ENCODE results near the gene SCYGR8. TPM values are rescaled to one million over a fixed set of nuclear protein-coding genes. Genes with fewer than 3 reads are reported as not detected.

Gene SCYGR8
- total RNA-seq, 1 experiment from 2014 or later = not detected

GRCh38 chr2:227706859-227707258, 38.8 kb upstream of the SCYGR8 start:
- Histone ChIP-seq H3K4me3 (replicated peaks in 1 of 2; ENCODE audit: low read depth in 1 of 2, low read length in 2 of 2) (no peak overlapping the region), H3K27ac (ENCODE audit: low read depth, low read length) (no peak overlapping the region), H3K27me3 (ENCODE audit: insufficient read depth, low read length) (no peaks in the 10 kb centered on the region), H3K4me1 (ENCODE audit: control insufficient read depth in 1 of 2, insufficient read depth in 2 of 2, low read length in 2 of 2) (no peaks in the 10 kb centered on the region), H3K9me2 (ENCODE audit: insufficient read depth) (no peaks in the 10 kb centered on the region), H2AFZ (ENCODE audit: low read depth, low read length, poor library complexity, severe bottlenecking) (no peak overlapping the region), H3K4me2 (ENCODE audit: low read length) (no peak overlapping the region), H3K9me3 (ENCODE audit: control insufficient read depth in 1 of 2, insufficient read depth in 1 of 2, low read depth in 1 of 2, low read length in 2 of 2) (no peaks in the 10 kb centered on the region), H3K79me2 (ENCODE audit: insufficient read depth, low read length) (no peaks in the 10 kb centered on the region), H3K36me3 (ENCODE audit: control insufficient read depth in 1 of 2, insufficient read depth in 2 of 2, low read length in 2 of 2) (no peaks in the 10 kb centered on the region), H4K20me1 (ENCODE audit: insufficient read depth) (no peaks in the 10 kb centered on the region), H3K9ac (ENCODE audit: low read length) (no peak overlapping the region)
- DNase-seq (ENCODE audit: low read depth, low spot score) = no peak
- intact Hi-C loops (cut with micrococcal nuclease) = no loop called here
- CTCF ChIA-PET = no interaction called here
- RAD21 ChIA-PET (ENCODE audit: low non-redundant PET in 1 of 2, low total read pairs in 2 of 2, uncharacterized antibody in 2 of 2, unreplicated experiment in 2 of 2) = no interaction called here
- TF ChIP-seq SRF (IDR thresholded peaks at IDR 0.05; ENCODE audit: low read depth) (no peak), CEBPB (IDR thresholded peaks at IDR 0.05; ENCODE audit: low read depth) (no peak), POLR2A (IDR thresholded peaks at IDR 0.05; ENCODE audit: borderline replicate concordance, extremely low read depth, insufficient read depth, insufficient read length) (no peak), FOSL1 (IDR thresholded peaks at IDR 0.05; ENCODE audit: low read depth) (no peak), EZH2phosphoT487 (IDR thresholded peaks at IDR 0.05; ENCODE audit: borderline replicate concordance) (no peak)
- POLR2A ChIA-PET = no interaction called here
- BruUV-seq (replicated peaks) = no TSS peak
- no peak for ATAC-seq

- Histone ChIP-seq H3K27me3 (ENCODE audit: insufficient read depth, low read length) (no peaks in the 10 kb centered on the region), H4K20me1 (ENCODE audit: insufficient read depth) (no peaks in the 10 kb centered on the region), H3K36me3 (ENCODE audit: control insufficient read depth in 1 of 2, insufficient read depth in 2 of 2, low read length in 2 of 2) (no peaks in the 10 kb centered on the region), H3K4me2 (ENCODE audit: low read length) (no peak overlapping the region), H3K4me1 (ENCODE audit: control insufficient read depth in 1 of 2, insufficient read depth in 2 of 2, low read length in 2 of 2) (no peaks in the 10 kb centered on the region), H3K27ac (ENCODE audit: low read depth, low read length) (no peak overlapping the region), H3K9ac (ENCODE audit: low read length) (no peak overlapping the region), H3K9me3 (ENCODE audit: control insufficient read depth in 1 of 2, insufficient read depth in 1 of 2, low read depth in 1 of 2, low read length in 2 of 2) (no peaks in the 10 kb centered on the region), H3K79me2 (ENCODE audit: insufficient read depth, low read length) (no peaks in the 10 kb centered on the region), H3K4me3 (replicated peaks in 1 of 2; ENCODE audit: low read depth in 1 of 2, low read length in 2 of 2) (no peak overlapping the region), H2AFZ (ENCODE audit: low read depth, low read length, poor library complexity, severe bottlenecking) (no peak overlapping the region), H3K9me2 (ENCODE audit: insufficient read depth) (no peaks in the 10 kb centered on the region)
- no peak for DNase-seq (ENCODE audit: low read depth, low spot score)
- BruUV-seq (replicated peaks) = no TSS peak
- intact Hi-C loops (cut with micrococcal nuclease) = no loop called here
- ChIA-PET CTCF (no interaction called here), POLR2A (no interaction called here), RAD21 (ENCODE audit: low non-redundant PET in 1 of 2, low total read pairs in 2 of 2, uncharacterized antibody in 2 of 2, unreplicated experiment in 2 of 2) (no interaction called here)
- ATAC-seq = no peak
- no peak for TF ChIP-seq SP1 (IDR thresholded peaks at IDR 0.05; ENCODE audit: low read depth)
- TF ChIP-seq YY1 (IDR thresholded peaks at IDR 0.05; ENCODE audit: extremely low read depth, insufficient replicate concordance, low read depth, low read length) = no peak
- no peak for TF ChIP-seq ZBTB33 (IDR thresholded peaks at IDR 0.05; ENCODE audit: extremely low read depth, insufficient replicate concordance, low read length)
- TF ChIP-seq SRF (IDR thresholded peaks at IDR 0.05; ENCODE audit: low read depth) = no peak
- no peak for TF ChIP-seq ELF1 (IDR thresholded peaks at IDR 0.05; ENCODE audit: borderline replicate concordance, low read depth)
- no peak for TF ChIP-seq REST (IDR thresholded peaks at IDR 0.05; ENCODE audit: low read depth)
- TF ChIP-seq EGR1 (IDR thresholded peaks at IDR 0.05; ENCODE audit: low read depth) = no peak
- no peak for TF ChIP-seq EZH2phosphoT487 (IDR thresholded peaks at IDR 0.05; ENCODE audit: borderline replicate concordance)
- TF ChIP-seq FOSL1 (IDR thresholded peaks at IDR 0.05; ENCODE audit: low read depth) = no peak
- TF ChIP-seq ZNF274 (IDR thresholded peaks at IDR 0.05; ENCODE audit: low read depth, low read length) = no peak
- no peak for TF ChIP-seq POLR2A (IDR thresholded peaks at IDR 0.05; ENCODE audit: borderline replicate concordance, extremely low read depth, insufficient read depth, insufficient read length)
- no peak for TF ChIP-seq SIN3A (IDR thresholded peaks at IDR 0.05; ENCODE audit: low read depth)
- no peak for TF ChIP-seq ZFX (IDR thresholded peaks at IDR 0.05)
Observed at GRCh38 chr2:227707390-227707789, 38.3 kb upstream of the SCYGR8 start.

All from HCT116 (cell line).